DMS 273 (cell line): ENCODE results near the gene STARD4.

Experiments used
- DNase-seq: peaks from one replicate; lab custom pipeline; 2025; ENCODE audit not compliant: unreplicated experiment; lab: John Stamatoyannopoulos, UW

STARD4 gene, protein sequence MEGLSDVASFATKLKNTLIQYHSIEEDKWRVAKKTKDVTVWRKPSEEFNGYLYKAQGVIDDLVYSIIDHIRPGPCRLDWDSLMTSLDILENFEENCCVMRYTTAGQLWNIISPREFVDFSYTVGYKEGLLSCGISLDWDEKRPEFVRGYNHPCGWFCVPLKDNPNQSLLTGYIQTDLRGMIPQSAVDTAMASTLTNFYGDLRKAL

GRCh38 chr5:111512375-111513130, at the start of gene STARD4:
Gene STARD4 (minus strand): TSS chr5:111512535. CDS start chr5:111507433, 5,102 bp downstream.
- peak; percentile 99 for DNase-seq

DNA sequence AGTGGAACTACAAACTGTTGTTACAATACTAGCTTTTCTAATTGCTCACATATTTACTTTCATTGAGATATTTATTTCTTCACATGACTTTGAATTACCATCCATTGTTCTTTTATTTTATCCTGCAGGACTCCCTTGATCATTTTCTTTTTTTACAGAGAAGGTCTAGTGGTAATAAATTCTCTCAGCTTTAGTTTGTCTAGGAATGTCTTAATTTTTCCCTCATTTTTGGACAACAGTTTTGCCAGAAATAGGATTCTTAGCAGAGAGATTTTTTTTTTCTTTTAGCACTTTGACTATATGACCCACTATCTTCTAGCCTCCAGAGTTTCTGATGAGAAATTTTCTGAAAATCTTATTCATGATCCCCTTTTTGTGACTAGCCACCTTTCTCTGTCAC, 47.3 kb upstream of the STARD4 start:
- no peak for DNase-seq

DNA sequence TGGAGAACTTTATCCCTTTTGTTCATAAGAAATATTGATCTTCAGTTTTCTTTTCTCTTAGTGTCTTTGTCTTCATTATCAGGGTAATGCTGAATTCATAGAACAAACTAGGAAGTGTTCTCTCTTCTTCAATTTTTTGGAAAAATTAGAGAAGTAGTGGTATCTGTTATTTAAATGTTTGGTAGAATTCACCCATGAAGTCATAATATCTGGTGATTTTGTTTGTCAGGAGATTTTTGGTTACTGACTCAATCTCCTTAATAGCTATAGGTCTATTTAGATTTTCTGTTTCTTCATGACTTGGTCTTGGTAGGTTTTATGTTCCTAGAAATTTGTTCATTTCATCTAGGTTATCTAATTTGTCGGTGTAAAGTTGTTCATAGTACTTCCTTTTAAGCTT, 45.4 kb upstream of the STARD4 start:
- DNase-seq: no peak

DNA sequence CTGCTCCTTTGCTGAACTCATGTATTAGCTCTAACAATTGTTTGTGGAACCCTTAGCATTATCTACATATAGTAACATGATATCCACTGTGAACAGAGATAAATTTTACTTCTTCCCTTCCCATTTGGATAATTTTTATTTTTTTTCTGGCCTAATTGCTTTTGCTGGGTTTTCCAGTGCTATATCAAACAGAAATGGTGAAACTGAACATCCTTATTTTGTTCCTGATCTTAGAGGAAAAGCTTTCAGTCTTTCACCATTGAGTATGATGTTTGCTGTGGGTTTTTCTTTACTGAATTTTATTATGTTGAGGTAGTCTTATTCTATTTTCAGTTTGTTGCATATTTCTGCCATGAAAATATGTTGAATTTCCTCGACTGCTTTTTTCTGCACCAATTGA, 44.8 kb upstream of the STARD4 start:
- DNase-seq: no peak

DNA sequence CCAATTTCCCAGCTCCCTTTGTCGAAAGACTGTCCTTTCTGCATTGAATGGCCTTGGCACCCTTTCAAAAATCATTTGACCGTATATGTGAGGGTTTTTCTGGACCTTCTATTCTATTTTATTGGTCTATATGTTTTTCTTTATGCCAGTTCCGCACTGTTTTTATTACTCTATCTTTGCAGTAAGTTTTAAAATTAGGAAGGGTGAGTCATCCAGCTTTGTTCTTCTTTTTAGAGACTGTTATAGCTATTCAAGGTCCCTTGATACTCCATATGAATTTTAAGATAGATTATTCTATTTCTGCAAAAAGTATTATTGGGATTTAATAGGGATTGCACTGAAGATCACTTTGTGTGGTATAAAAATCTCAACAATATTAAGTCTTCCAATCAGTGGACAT, 44.2 kb upstream of the STARD4 start:
- DNase-seq: no peak

DNA sequence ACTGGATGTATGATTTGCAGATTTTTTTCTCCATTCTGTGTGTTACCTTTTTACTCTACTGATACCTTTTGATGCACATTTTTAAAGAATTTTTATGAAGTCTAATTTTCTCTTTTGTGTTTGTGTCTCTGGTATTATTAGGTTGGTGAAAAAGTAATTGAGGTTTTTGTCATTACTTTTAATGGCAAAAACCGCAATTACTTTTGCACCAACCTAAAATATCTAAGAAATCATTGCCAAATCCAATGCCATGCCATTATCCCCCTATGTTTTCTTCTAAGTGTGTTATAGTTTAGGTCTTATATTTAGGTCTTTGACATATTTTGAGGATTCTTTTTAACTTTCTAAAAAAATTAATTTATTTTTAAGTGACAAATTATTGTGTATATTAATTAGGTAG, 43.4 kb upstream of the STARD4 start:
- no peak for DNase-seq

DNA sequence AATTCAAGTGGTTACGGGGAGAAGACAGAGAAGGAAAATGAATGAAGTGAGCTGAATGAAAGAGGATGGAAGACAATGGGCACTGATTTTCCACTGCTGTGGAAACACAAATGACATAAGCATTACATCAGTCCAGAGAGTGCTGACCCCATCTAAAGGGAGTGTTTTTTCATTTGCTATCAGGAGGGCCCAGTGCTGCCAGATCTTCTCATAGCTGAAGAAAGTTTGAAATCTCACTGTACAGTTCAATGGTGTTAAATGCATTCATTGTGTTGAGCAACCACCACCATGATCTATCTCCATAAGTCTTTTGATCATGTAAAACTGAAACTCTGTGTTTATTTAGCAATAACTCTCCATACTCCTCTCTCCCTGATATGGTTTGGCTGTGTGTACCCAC, 41.5 kb upstream of the STARD4 start:
- no peak for DNase-seq

GRCh38 chr5:111552896-111553295, 40.6 kb upstream of the STARD4 start:
- DNase-seq: peak; percentile 5

GRCh38 chr5:111552492-111552891, 40.2 kb upstream of the STARD4 start:
- no peak for DNase-seq

- no peak for DNase-seq
Measured at GRCh38 chr5:111551569-111552275, 39.4 kb upstream of the STARD4 start.

- no peak for DNase-seq
Measured at GRCh38 chr5:111551161-111551560, 38.8 kb upstream of the STARD4 start.

DNA sequence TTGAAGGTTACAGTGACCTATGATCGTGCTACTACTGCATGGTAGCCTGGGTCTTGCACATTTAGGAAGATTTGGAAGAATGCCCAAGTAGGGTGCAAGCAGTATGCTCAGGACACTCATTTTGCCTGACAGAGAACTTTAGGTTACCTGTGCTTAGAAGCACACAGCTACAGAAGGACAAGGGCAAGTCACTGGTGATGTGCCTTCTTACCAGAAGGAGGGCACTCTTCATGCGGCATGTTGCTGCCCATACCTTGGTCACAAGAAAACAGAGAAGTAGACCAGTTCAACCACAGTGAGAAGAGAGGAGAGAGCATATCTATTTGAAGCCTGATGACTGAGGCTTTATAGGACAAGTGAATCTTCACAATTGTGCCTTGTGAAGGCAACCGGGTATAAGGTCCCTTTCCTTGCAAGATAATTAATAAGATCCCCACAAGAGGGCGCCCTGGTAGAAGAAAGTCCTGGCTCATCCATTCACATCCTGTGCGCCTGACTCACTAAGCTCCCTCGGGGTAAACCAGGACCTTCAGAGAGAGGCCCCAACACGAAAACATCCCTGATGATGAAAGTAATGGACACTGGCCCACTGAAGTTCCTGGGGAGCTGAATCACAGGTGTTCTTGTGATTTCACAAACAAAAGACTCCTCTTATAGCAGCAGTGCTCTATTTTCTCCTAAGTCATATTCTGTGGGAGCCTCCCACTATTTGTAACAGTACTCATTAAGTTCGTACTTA, 38.1 kb upstream of the STARD4 start:
- DNase-seq: peak; percentile 93

GRCh38 chr5:111548992-111549649, 36.8 kb upstream of the STARD4 start:
- no peak for DNase-seq

GRCh38 chr5:111548348-111548950, 36.1 kb upstream of the STARD4 start:
- DNase-seq: peak; percentile 10

DNA sequence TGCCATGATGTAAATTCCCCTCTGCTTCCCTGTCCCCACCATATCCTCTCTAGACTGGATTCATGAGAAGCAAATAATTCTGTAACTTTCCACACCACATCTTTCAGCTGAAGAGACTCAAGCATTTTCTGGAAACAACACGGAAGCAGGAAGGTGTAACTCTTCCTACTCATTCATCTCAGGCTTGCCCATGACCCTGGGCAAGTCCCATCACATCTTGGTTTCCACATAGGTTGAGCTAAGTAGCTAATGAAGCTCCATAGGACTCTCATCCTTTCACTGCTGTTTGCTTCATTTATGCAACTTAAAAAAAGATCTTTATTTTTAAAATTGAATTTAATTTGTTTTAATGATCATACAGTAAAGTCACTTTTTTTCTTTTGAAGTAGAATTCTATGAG, 32.7 kb upstream of the STARD4 start:
- no peak for DNase-seq

- DNase-seq: no peak
Measured at GRCh38 chr5:111537141-111538024, 25.0 kb upstream of the STARD4 start.

GRCh38 chr5:111535879-111536549, 23.7 kb upstream of the STARD4 start:
- no peak for DNase-seq

- no peak for DNase-seq
Measured at GRCh38 chr5:111532886-111533582, 20.7 kb upstream of the STARD4 start.
